Naive thymus-derived CD4-positive, alpha-beta T cell (primary cell): Measurements from ENCODE around the gene TNNI3K. TPM values are rescaled to one million over a fixed set of nuclear protein-coding genes. Genes with fewer than 3 reads are reported as not detected.

Experiments used
- ATAC-seq: fragments of 150-1000 bp; cut with Tn5 transposase; 2 replicates; pipeline ENCODE4 v1.10.0; 2021; ENCODE audit warnings: mild to moderate bottlenecking, moderate library complexity
- CTCF ChIA-PET: fragments of 350-600 bp; sonication (Branson Sonifier 250); formaldehyde crosslinking; loops from one replicate; lab custom pipeline; 2021; ENCODE audit warnings: antibody characterized with exemption; lab: Charles Lee
- POLR2A ChIA-PET: fragments of 350-600 bp; sonication (Branson Sonifier 250); formaldehyde crosslinking; loops from one replicate; lab custom pipeline; 2021; ENCODE audit warnings: antibody characterized with exemption, inconsistent platforms; lab: Charles Lee
- DNase-seq, 9 donors: peaks; one replicate each; pipeline versions ENCODE4 v3.0.0 to v3.0.0-alpha.2; 2020 to 2022; ENCODE audit warnings: mixed read lengths in 1 of 9
- H3K27ac ChIP-seq: one replicate; pipeline ENCODE4 v1.7.0; 2013; ENCODE audit warnings: mild to moderate bottlenecking, low read depth, low read length, moderate library complexity
- H3K27me3 ChIP-seq, 2 donors: one replicate each; pipeline ENCODE4 v1.7.0; 2013; ENCODE audit warnings: low read length in 2 of 2, mild to moderate bottlenecking in 2 of 2, moderate library complexity in 2 of 2; ENCODE audit not compliant: control insufficient read depth in 2 of 2, insufficient read depth in 2 of 2
- H3K36me3 ChIP-seq, 3 experiments: 1 replicate in 2 of 3; 2 replicates in 1 of 3; pipeline ENCODE4 v1.7.0; 2013; ENCODE audit warnings: low read length in 3 of 3, mild to moderate bottlenecking in 3 of 3, moderate library complexity in 1 of 3; ENCODE audit not compliant: insufficient read depth in 3 of 3, control insufficient read depth in 2 of 3
- H3K4me1 ChIP-seq, 2 donors: one replicate each; pipeline ENCODE4 v1.7.0; 2013; ENCODE audit warnings: low read length in 2 of 2, mild to moderate bottlenecking in 2 of 2, moderate library complexity in 1 of 2; ENCODE audit not compliant: control insufficient read depth in 2 of 2, insufficient read depth in 2 of 2
- H3K4me3 ChIP-seq: 2 replicates; pipeline ENCODE4 v1.7.0; 2013; ENCODE audit warnings: mild to moderate bottlenecking, low read length
- H3K9me3 ChIP-seq, 3 experiments: 1 replicate in 2 of 3; 2 replicates in 1 of 3; pipeline ENCODE4 v1.7.0; 2013; ENCODE audit warnings: low read length in 3 of 3; ENCODE audit not compliant: control insufficient read depth in 2 of 3
- H3K27ac Mint-ChIP-seq, 9 donors: one replicate each; pipeline ENCODE4 v1.8.0; 2020 to 2022; ENCODE audit warnings: mixed read lengths in 9 of 9, mild to moderate bottlenecking in 8 of 9, moderate library complexity in 5 of 9, inconsistent platforms in 2 of 9
- H3K27me3 Mint-ChIP-seq, 5 donors: one replicate each; pipeline ENCODE4 v1.8.0; 2021 to 2022; ENCODE audit warnings: mixed read lengths in 5 of 5, mild to moderate bottlenecking in 1 of 5
- H3K36me3 Mint-ChIP-seq, 5 donors: one replicate each; pipeline ENCODE4 v1.8.0; 2020 to 2022; ENCODE audit warnings: mixed read lengths in 5 of 5, mild to moderate bottlenecking in 3 of 5, inconsistent platforms in 1 of 5
- H3K4me1 Mint-ChIP-seq, 7 donors: one replicate each; pipeline ENCODE4 v1.8.0; 2020 to 2022; ENCODE audit warnings: mixed read lengths in 7 of 7, mild to moderate bottlenecking in 3 of 7, inconsistent platforms in 1 of 7
- H3K4me3 Mint-ChIP-seq, 10 donors: one replicate each; pipeline ENCODE4 v1.8.0; 2020 to 2022; ENCODE audit warnings: mild to moderate bottlenecking in 10 of 10, mixed read lengths in 10 of 10, moderate library complexity in 6 of 10, inconsistent platforms in 2 of 10
- H3K9me3 Mint-ChIP-seq, 11 donors: one replicate each; pipeline ENCODE4 v1.8.0; 2020 to 2022; ENCODE audit warnings: mixed read lengths in 11 of 11, mild to moderate bottlenecking in 4 of 11, inconsistent platforms in 1 of 11, moderate library complexity in 1 of 11
- intact Hi-C, 2 donors: fragments of 100-400 bp; cut with micrococcal nuclease; formaldehyde crosslinking; loops; one replicate each; pipeline ENCODE4 v1.15.1; 2023
- polyA plus RNA-seq, 2 donors: library from polyadenylated mRNA; unstranded; fragments of 300-500 nt; fragmentation: Illumina TruSeq; gene quantifications; one replicate each; pipeline ENCODE4 v1.2.3, GENCODE V29; 2021
- total RNA-seq, 6 experiments: library from RNA in 5 of 6; stranded (reverse) in 5 of 6; gene quantifications; 1 replicate in 5 of 6; 2 replicates in 1 of 6; pipeline ENCODE4 v1.2.3 and lab custom pipeline; 2021 to 2026

TNNI3K gene
- total and polyA plus RNA-seq, 7 experiments from 2014 or later, result 0.41 TPM; not detected in 6

DNA sequence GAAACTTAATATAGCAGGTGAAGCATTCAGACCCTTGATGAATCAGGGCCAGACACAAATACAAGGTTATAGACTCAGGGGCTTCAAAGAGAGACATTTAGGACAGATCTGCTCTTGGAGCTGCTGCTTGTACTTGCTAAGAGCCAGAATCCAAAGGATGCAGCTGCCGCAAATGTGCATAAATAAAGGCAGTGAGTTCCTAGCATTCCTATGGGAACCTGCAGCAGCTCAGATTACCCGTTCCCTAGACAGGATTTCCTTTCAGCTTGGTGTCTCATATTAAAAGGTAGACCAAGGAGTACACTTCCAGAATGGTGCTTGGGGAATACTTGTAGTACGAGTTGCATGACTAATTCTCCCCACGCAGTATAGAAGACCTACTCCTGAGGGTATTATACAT lies 287.0 kb downstream of the TNNI3K start:
- peaks cover 0 to 23% (median 7%) of the 10 kb centered on the region in 5 donors for H3K27me3 Mint-ChIP-seq
- no peaks in the 10 kb centered on the region for H3K9me3 ChIP-seq
- no peak overlapping the region for H3K4me3 ChIP-seq
- H3K4me1 ChIP-seq, result no peaks in the 10 kb centered on the region
- no peak overlapping the region for H3K4me3 Mint-ChIP-seq
- intact Hi-C loops, result no loop called here
- ATAC-seq (no peak), DNase-seq (no peak)
- H3K27ac ChIP-seq, result no peak overlapping the region
- ChIA-PET CTCF (no interaction called here), POLR2A (interaction anchor here (0.6 kb wide), 1 partner anchor 65 kb away, joined by 6 read pairs; no protein-coding TSS in a partner anchor)
- H3K27me3 ChIP-seq, result no peaks in the 10 kb centered on the region
- no peaks in the 10 kb centered on the region for H3K36me3 ChIP-seq
- H3K9me3 Mint-ChIP-seq, result peaks cover 0 to 5% (median 0%) of the 10 kb centered on the region in 11 donors
- H3K27ac Mint-ChIP-seq, result no peak overlapping the region
- H3K4me1 Mint-ChIP-seq, result no peaks in the 10 kb centered on the region
- no peaks in the 10 kb centered on the region for H3K36me3 Mint-ChIP-seq

DNA sequence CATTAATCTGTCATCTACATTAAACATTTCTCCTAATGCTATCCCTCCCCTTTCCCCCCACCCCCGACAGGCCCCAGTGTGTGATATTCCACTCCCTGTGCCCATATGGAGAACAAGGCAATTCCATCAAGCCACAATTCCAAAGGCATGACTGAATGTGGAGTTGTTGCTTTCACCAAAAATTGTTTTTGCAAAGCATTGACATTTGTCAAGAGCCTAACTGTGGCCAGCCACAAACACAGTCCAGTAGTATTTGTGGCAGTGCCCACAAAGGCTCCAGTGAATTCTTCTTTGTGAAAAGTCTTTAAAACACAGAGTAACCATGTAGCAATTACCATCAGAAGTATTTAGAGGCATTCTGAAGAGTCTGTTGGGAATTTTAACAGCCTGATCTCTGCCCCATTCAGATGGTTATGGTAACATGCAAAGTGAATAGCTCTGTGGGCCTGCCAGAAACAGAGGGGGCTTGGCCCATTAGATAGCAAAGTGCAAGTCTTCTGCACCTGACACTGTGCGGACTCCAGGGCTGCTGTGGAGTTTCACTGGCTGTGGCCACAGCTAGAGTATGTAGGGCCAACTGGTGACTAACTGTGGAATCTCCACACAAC lies 288.8 kb downstream of the TNNI3K start:
- ATAC-seq, result no peak

DNA sequence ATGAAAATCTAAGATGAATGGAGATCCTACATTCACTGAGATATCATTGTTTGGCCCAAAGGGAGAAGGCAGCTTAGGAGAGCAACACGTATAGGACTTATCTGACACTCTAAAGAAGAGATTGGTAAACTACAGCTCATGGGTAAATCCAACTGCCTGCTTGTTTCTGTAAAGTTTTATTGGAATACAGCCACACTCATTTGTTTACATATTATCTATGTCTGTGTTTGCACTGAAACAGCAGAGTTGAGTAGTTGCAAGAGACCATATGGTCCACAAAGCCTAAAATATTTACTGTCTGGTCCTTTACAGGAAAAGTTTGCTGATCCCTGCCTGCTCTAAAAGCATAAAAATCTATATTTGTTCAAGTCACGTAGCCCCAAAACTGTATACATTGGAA lies 291.5 kb downstream of the TNNI3K start:
- ChIA-PET POLR2A (no interaction called here), CTCF (no interaction called here)
- no peaks in the 10 kb centered on the region for H3K4me1 ChIP-seq
- H3K27me3 Mint-ChIP-seq, result peaks cover 0 to 14% (median 4%) of the 10 kb centered on the region in 5 donors
- H3K9me3 ChIP-seq, result no peaks in the 10 kb centered on the region
- H3K9me3 Mint-ChIP-seq, result peaks cover 0 to 6% (median 0%) of the 10 kb centered on the region in 11 donors
- no peak for ATAC-seq
- intact Hi-C loops, result no loop called here
- no peak for DNase-seq
- H3K27me3 ChIP-seq, result no peaks in the 10 kb centered on the region
- H3K4me3 Mint-ChIP-seq, result no peak overlapping the region
- no peaks in the 10 kb centered on the region for H3K36me3 Mint-ChIP-seq
- H3K27ac ChIP-seq, result no peak overlapping the region
- no peaks in the 10 kb centered on the region for H3K36me3 ChIP-seq
- H3K27ac Mint-ChIP-seq, result no peak overlapping the region
- no peaks in the 10 kb centered on the region for H3K4me1 Mint-ChIP-seq
- H3K4me3 ChIP-seq, result no peak overlapping the region

More for the DNA sequence above, 288.8 kb downstream of the TNNI3K start:
- intact Hi-C loops, result no loop called here
- Mint-ChIP-seq H3K9me3 (peaks cover 0 to 6% (median 0%) of the 10 kb centered on the region in 11 donors), H3K36me3 (no peaks in the 10 kb centered on the region), H3K4me3 (no peak overlapping the region), H3K4me1 (no peaks in the 10 kb centered on the region), H3K27ac (no peak overlapping the region), H3K27me3 (peaks cover 0 to 23% (median 7%) of the 10 kb centered on the region in 5 donors)
- Histone ChIP-seq H3K36me3 (no peaks in the 10 kb centered on the region), H3K27ac (no peak overlapping the region), H3K27me3 (no peaks in the 10 kb centered on the region), H3K9me3 (no peaks in the 10 kb centered on the region), H3K4me3 (no peak overlapping the region), H3K4me1 (no peaks in the 10 kb centered on the region)
- ChIA-PET POLR2A (no interaction called here), CTCF (no interaction called here)
- no peak for DNase-seq

DNA sequence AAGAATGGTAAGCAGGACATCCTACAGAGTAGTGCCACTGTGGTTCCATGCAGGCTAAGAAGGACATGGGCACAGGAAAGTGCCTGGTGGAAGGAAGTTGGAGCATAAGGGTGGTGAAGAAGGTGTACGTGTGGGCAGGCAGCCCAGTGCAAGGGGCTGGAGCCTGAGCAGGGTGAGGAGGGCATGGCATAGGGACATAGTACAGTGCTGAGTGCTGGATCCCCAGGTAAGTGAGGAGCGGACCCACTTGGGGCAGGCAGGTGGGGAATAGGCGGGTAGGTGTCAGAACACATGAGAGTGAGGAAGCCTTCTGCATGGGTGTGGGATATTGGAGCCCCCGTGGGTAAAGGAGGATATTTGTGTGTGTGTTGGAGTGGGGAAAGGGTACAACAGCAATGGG lies 292.9 kb downstream of the TNNI3K start:
- no peaks in the 10 kb centered on the region for H3K9me3 ChIP-seq
- ChIA-PET POLR2A (no interaction called here), CTCF (no interaction called here)
- intact Hi-C loops, result no loop called here
- no peak for ATAC-seq
- H3K27me3 Mint-ChIP-seq, result peaks cover 0 to 11% (median 4%) of the 10 kb centered on the region in 5 donors
- H3K27ac ChIP-seq, result no peak overlapping the region
- H3K27ac Mint-ChIP-seq, result no peak overlapping the region
- H3K9me3 Mint-ChIP-seq, result peaks cover 0 to 6% (median 0%) of the 10 kb centered on the region in 11 donors
- H3K4me1 ChIP-seq, result no peaks in the 10 kb centered on the region
- H3K36me3 Mint-ChIP-seq, result no peaks in the 10 kb centered on the region
- H3K4me3 Mint-ChIP-seq, result no peak overlapping the region
- no peaks in the 10 kb centered on the region for H3K27me3 ChIP-seq
- H3K36me3 ChIP-seq, result no peaks in the 10 kb centered on the region
- DNase-seq, result no peak
- H3K4me1 Mint-ChIP-seq, result no peaks in the 10 kb centered on the region
- H3K4me3 ChIP-seq, result no peak overlapping the region

DNA sequence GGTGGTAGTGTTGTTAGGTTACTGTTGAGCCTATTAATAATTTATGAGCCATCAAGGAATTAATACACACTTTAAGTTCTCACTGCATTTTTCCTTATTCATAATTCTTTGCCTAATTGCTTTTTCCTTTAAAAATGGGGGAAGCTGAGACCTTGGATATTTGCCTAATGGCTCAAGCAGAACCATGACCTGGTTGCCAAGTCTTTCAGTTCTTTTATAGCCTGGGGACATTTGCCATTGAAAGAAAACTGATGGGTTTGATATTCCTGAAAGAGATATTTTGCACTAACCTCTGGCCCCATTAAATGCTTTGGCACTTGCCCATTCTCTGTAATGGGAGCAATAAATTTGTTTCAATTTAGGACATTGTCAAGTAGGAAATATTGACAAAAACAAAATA lies 295.7 kb downstream of the TNNI3K start:
- H3K4me3 ChIP-seq, result no peak overlapping the region
- peaks cover 0 to 11% (median 0%) of the 10 kb centered on the region in 5 donors for H3K27me3 Mint-ChIP-seq
- ATAC-seq (no peak), DNase-seq (no peak)
- CTCF ChIA-PET, result no interaction called here
- no peaks in the 10 kb centered on the region for H3K27me3 ChIP-seq
- H3K4me3 Mint-ChIP-seq, result no peak overlapping the region
- H3K9me3 ChIP-seq, result no peaks in the 10 kb centered on the region
- no peak overlapping the region for H3K27ac Mint-ChIP-seq
- no peak overlapping the region for H3K27ac ChIP-seq
- peaks cover 0 to 5% (median 0%) of the 10 kb centered on the region in 11 donors for H3K9me3 Mint-ChIP-seq
- H3K36me3 Mint-ChIP-seq, result no peaks in the 10 kb centered on the region
- intact Hi-C loops, result no loop called here
- H3K4me1 Mint-ChIP-seq, result no peaks in the 10 kb centered on the region
- POLR2A ChIA-PET, result no interaction called here
- no peaks in the 10 kb centered on the region for H3K4me1 ChIP-seq
- no peaks in the 10 kb centered on the region for H3K36me3 ChIP-seq

DNA sequence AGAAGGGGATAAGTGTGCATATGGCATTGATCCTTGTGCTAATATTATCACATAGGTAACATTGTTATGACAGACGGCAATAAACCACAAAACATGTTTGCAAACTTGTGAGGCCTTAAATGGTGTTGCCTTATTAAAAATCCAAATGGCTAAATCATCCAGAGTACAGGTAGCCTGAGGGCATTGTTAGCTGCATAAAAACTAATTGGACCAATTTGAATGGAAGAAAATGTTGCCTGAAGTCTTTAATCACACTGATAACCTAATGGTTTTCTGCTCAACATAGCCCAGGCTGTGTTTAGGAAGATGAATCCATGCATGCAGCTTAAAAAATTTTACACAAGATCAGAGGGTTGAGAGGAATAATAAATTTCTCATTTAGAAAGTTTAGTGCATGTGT lies 296.6 kb downstream of the TNNI3K start:
- DNase-seq (no peak), ATAC-seq (no peak)
- peaks cover 0 to 11% (median 0%) of the 10 kb centered on the region in 5 donors for H3K27me3 Mint-ChIP-seq
- Histone ChIP-seq H3K36me3 (no peaks in the 10 kb centered on the region), H3K27ac (no peak overlapping the region), H3K4me1 (no peaks in the 10 kb centered on the region), H3K27me3 (no peaks in the 10 kb centered on the region), H3K9me3 (no peaks in the 10 kb centered on the region), H3K4me3 (no peak overlapping the region)
- intact Hi-C loops, result no loop called here
- no peak overlapping the region for H3K27ac Mint-ChIP-seq
- H3K9me3 Mint-ChIP-seq, result peaks cover 0 to 5% (median 0%) of the 10 kb centered on the region in 11 donors
- POLR2A ChIA-PET, result no interaction called here
- no peaks in the 10 kb centered on the region for H3K4me1 Mint-ChIP-seq
- no peaks in the 10 kb centered on the region for H3K36me3 Mint-ChIP-seq
- H3K4me3 Mint-ChIP-seq, result no peak overlapping the region
- CTCF ChIA-PET, result no interaction called here

DNA sequence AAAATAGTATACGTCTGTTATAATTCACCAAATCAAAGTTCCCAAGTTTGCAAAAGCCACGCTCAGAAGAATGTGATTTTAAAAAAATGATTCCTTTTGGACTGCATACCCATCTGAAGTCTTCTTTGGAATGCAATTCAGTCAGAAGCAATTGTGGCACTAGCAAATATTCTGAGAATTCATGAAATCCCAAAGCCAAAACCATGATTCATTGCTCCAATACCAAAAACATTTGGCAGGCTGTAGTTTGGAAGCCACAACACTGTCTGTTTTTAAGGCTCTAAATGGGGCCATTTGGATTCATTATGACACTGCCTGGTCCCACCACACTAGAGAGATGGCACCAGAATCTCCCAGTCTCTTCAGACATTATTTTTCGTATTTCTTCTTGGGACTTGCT lies 299.1 kb downstream of the TNNI3K start:
- POLR2A ChIA-PET, result no interaction called here
- Mint-ChIP-seq H3K4me3 (no peak overlapping the region), H3K27ac (no peak overlapping the region), H3K4me1 (no peaks in the 10 kb centered on the region), H3K36me3 (no peaks in the 10 kb centered on the region), H3K27me3 (no peaks in the 10 kb centered on the region), H3K9me3 (peaks cover 0 to 2% (median 0%) of the 10 kb centered on the region in 11 donors)
- Histone ChIP-seq H3K27ac (no peak overlapping the region), H3K4me1 (no peaks in the 10 kb centered on the region), H3K27me3 (no peaks in the 10 kb centered on the region), H3K36me3 (no peaks in the 10 kb centered on the region), H3K4me3 (no peak overlapping the region), H3K9me3 (no peaks in the 10 kb centered on the region)
- DNase-seq (no peak), ATAC-seq (no peak)
- intact Hi-C loops, result no loop called here
- CTCF ChIA-PET, result no interaction called here
